ENCODE measurements around the gene TCERG1.

The TCERG1 gene

DNA sequence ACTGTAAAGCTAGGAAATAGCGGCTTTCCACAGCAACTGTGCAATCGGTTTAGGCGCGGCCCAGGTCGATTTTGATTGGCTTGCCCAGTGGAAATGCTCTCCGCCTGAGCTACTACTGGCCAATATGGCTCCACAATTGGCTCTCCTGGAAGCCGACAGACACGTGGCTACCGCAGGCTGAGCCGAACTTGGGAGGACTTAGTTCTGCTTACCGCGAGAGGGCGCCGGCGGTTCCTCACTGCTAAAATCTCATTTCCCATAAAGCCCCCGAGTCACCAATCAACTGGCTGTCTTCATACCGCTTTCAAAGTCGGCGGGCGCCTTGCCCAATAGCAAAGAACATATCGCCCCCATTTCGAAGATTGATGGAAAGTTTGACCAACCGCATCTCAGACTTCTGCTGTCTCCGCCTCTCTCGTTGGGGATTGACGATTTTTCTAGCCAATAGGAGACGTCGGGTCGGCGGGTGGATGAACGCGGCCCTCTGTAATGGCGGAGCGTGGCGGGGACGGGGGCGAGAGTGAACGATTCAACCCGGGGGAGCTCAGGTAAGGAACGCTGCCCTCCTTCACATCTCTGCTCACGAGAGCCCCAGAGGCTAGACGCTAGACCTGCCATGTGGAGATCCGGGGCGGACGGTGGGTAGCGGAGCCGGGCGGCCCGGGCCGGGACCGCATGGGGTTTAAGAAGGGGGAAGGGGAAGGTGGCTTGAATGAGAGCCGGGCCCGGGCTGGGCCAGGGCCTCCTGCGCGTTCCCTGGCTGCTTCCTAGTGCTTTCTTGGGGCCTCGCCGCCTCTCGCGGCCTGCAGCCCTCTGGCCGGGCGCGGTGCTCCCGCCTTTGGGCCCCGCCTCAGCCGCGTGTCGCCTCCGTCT lies at the start of gene TCERG1:
Gene TCERG1 (plus strand): TSS at position 473 of the 873 bp plus-strand sequence. CDS start 17 bp downstream, at position 490.
- in situ Hi-C loops (cut with MboI; ENCODE audit: low sequenced_read_pairs): no loop called here

- in situ Hi-C loops (cut with MboI; ENCODE audit: low sequenced_read_pairs): no loop called here
Observed at GRCh38 chr5:146398826-146399225, 48.3 kb upstream of the TCERG1 start.

DNA sequence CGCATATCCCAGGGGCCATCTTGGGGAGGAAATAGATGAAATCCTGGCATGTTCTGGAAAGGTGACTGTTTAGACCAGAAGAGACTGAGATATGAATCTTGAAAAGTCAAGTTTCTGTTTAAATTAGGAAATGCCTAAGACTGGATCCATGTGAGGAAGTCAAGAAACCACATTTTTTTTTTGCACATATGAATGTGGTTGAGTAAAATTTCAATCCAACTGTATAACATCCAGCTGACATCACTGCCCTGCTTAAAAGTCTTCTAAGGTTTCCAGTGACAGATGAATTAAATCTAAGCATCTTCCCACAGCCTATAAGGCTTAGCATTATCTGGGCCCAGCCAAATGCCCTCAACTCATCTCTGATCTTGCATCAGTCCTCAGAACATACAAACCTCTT lies 47.7 kb upstream of the TCERG1 start:
- in situ Hi-C loops (cut with MboI; ENCODE audit: low sequenced_read_pairs): no loop called here

DNA sequence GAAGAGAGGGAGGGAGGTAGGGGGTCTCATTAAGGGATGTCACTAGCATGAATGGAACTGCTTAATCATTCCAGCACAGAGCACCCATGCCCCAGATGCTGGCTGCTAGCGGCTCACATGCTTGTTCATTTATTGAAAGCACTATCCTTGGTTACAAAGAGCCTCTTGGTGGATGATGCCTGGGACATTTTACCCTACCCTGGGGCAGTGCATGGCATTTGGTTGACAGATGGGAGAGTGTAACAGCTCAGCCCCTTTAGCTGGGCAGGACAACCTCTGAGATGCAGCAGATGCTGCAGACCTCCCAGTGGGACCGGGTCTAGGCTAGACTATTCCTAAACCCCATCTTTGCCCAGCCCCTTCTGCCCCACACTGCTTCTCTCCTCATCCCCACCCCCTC lies 46.9 kb upstream of the TCERG1 start:
- in situ Hi-C loops (cut with MboI; ENCODE audit: low sequenced_read_pairs): no loop called here

DNA sequence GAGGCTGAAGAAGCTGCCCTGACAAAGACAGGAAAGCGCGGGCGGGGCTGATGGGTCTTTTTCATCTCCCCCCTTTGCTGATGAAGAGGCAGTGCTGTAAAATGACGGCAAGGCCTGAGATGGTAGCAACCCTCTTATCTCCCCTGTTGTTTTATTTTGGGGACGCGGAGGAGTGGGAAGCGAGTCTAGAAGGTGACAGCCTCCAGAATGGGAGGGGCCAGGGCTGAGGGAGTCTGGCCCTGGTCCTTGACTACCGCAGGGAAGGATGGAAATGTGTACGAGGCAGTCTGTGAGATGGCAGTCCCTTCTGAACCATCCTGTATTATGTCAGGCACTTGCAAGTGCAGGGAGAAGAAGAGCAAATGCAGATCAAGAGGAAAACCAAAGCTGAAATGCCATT lies 46.1 kb upstream of the TCERG1 start:
- in situ Hi-C loops (cut with MboI; ENCODE audit: low sequenced_read_pairs): no loop called here

DNA sequence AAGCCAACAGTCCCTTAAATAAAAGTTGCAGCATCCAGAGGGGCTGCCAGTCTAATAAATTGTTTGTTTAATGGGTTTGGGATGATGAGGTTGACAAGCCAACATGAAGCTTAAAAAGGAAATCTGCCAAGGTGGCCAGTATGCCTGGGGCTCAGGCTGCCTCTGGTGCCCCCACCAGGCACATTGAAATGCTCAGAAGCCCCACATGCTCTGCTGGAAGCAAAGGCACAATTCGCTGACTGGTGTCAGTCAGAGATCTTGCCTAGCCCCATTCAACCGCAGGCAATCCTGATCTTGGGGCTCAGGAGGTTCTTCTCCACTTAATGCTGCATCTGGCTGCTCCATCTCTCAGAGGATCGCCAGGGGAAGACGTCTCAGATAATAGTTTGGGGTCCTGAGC lies 44.2 kb upstream of the TCERG1 start:
- in situ Hi-C loops (cut with MboI; ENCODE audit: low sequenced_read_pairs): no loop called here

DNA sequence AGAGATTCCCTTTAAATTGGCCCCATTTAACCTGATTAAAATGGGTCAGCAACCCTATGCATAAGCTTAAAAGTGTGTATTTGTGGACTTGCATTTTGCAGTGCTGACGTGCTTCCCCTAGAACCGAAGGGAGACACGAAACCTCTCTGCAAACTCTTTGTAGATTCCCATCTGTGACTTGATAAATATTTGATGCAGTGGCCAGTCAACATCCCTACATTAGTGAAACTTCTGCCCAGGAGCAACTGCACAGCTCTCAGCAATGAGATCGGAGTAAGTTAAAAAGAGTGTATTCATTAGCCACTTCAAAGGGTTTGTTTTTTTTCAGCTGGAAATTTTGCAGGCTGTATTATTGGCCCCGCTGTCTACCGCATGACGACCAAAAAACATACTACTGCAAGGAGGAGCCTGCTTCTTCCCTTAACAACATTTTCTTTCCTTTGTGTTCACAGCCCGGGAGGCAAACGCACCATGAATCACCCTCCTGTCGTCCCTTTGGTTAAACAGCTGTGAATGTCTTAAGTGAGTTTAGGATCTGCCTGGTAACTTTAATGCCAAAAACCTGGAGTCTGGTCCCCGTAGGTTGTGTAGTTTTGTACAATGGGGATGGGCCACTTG lies 38.0 kb upstream of the TCERG1 start:
- in situ Hi-C loops (cut with MboI; ENCODE audit: low sequenced_read_pairs): no loop called here

GRCh38 chr5:146410272-146410671 lies 36.9 kb upstream of the TCERG1 start:
- in situ Hi-C loops (cut with MboI; ENCODE audit: low sequenced_read_pairs): no loop called here

- in situ Hi-C loops (cut with MboI; ENCODE audit: low sequenced_read_pairs): loop anchor here (10.0 kb wide), 1 partner anchor 125 kb away; no protein-coding TSS in a partner anchor
Observed at GRCh38 chr5:146419696-146420095, 27.4 kb upstream of the TCERG1 start.

DNA sequence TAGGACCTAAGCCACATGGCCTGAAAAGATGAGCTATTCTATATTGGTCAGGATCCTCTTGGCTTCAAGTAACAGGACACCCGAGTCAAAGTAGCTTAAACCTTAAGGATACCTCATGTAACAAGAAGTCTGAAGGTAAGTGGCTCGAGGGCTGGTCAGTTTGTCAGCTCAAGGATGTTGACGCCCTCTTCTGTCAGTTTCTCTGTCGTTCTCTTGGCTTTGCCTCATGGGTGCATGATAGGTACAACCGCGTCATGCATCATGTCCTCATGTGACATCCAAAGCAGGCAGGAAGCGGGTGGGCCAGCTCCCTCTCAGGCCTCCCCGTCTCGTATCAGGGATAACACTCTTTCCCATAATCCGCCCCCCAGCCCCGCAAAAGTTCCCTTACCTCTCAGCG lies 22.1 kb upstream of the TCERG1 start:
- in situ Hi-C loops (cut with MboI; ENCODE audit: low sequenced_read_pairs): loop anchor here (10.0 kb wide), 1 partner anchor 130 kb away; no protein-coding TSS in a partner anchor

DNA sequence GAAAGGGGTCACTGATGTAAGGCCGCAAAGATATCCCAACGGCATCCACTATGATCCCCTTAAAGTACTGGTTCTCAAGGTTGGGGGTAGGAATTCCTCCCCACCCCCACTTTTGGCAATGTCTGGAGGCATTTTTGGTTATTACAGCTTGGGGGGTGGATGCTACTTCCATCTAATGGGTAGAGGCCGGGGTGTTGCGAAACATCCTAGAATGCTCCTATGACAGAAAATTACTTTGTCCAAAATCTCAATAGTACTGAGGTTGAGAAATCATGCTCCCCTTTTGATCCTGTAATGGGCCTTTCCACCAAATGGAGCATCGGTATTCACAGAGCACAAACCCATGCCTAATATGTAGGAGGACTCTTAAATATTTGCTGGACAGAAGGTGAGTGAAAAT lies 20.8 kb upstream of the TCERG1 start:
- in situ Hi-C loops (cut with MboI; ENCODE audit: low sequenced_read_pairs): loop anchor here (10.0 kb wide), 1 partner anchor 132 kb away; no protein-coding TSS in a partner anchor

DNA sequence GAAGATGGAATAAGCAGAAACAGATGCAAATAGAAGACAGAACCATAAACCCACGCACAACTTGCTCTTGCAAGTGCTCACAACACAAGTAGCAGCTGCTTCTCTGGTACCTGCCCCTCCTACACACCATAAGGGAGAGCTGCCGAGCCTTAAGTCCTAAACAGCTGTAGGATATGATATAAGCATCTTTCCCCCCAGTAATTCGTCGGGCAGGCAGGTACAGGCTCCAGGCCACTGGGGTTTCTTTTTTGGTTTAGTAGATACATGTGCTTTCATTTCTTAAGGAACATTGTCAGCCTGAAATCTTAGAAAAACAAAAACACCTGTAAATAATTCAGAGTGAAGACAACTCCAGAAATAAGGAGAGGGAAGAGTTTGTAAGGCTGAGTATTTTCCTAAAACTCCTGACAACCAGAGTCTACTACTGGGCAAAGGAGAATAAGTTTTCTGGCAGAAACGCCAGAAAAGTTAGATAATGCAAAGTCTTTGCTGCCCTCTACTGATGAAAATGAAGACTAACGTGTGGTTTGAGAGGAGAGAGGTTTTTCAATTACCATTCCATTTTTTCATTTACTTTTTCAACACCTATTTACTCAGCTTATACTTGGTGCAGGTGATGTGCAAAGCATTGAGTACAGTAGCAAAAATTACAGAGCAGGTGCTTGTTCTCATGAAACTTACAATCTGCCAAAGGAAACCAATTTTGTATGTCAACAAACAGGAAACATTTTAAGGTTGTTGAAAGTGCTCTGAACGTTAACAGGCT lies 20.1 kb upstream of the TCERG1 start:
- in situ Hi-C loops (cut with MboI; ENCODE audit: low sequenced_read_pairs): loop anchor here (10.0 kb wide), 1 partner anchor 132 kb away; no protein-coding TSS in a partner anchor

DNA sequence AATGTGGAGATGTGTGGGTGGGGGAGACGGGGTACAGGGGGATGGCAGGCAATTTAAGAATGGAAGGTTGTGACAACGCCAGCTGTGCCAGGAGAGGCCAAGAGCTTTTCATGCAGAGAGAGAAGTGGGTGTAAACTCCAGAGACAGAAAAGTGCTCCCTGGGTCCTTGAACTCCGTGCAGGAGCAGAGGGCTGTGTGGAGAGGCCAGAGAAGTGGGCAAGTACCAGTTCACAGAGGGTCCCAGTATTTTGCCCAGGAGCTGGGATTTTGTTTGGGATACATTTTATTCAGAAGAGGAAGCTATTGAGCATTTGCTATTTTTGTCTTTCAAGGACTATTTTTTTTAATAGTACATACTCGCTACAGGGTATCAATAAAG lies 19.5 kb upstream of the TCERG1 start:
- in situ Hi-C loops (cut with MboI; ENCODE audit: low sequenced_read_pairs): loop anchor here (10.0 kb wide), 1 partner anchor 133 kb away; no protein-coding TSS in a partner anchor

DNA sequence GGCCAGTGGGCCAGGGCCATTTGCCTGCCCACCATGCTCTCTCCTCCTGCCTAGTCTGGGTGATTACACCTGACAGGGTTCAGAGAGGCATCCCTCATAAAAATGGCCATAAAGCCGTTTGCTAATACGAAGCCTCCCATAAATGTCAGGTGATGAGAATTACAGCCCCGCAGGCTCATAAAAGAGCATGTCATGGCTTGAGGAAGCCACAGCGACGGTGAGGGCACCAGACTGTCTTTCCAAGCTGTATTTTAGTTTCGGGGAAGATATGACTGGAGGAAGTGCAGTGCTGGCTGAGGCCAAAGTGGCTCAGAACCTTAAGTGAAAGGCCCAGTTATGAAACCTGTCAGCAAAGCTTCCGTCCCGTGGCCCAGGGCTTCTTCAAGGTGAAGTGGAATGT lies 18.5 kb upstream of the TCERG1 start:
- in situ Hi-C loops (cut with MboI; ENCODE audit: low sequenced_read_pairs): loop anchor here (10.0 kb wide), 1 partner anchor 134 kb away; no protein-coding TSS in a partner anchor

DNA sequence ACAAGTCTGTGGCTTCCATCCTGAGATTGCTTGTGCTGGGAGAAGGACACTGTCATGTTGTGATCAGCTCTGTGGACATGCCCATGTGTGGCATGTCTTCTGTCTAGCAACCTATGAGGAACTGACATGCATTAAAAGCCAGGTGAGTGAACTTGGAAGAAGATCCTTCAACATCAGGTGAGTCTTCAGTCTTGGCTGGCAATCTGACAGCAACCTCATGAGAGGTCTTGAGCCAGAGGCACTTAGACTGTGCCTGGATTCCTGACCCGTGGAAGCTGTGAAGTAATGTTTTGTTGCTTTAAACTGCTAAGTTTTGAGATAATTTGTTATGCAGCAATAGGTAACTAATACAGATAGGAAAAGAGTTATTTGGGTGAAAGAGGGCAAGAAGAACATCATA lies 6.8 kb upstream of the TCERG1 start:
- in situ Hi-C loops (cut with MboI; ENCODE audit: low sequenced_read_pairs): no loop called here

DNA sequence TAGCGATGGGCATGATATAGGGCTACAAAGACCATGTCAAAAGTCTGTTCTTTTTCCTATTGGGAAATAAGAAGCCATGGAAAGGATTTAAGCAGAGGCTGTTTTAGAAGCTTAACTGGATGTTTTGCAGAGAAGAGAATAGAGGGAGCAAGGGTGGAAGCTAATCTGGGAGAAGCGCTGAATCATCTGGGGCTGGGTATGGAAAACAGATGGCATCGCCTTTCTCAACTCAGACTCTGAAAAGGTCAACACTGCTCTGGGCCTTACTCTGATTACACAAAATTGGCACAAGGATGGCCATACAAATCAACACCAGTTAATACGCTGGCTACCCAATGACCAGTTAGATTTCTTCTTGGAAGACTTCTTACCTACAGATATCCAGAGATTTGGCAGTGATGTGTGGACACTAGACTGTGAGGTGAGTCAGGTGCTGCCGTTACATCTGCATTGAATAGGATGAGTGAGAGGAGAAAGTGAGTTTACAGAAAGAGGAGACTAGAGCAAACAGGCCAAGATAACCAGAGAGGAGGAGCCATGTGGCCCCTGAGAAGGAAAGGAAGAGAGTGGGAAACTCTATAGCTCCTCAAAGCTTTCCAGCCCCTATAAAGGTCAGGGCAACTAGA lies 6.2 kb upstream of the TCERG1 start:
- in situ Hi-C loops (cut with MboI; ENCODE audit: low sequenced_read_pairs): no loop called here

DNA sequence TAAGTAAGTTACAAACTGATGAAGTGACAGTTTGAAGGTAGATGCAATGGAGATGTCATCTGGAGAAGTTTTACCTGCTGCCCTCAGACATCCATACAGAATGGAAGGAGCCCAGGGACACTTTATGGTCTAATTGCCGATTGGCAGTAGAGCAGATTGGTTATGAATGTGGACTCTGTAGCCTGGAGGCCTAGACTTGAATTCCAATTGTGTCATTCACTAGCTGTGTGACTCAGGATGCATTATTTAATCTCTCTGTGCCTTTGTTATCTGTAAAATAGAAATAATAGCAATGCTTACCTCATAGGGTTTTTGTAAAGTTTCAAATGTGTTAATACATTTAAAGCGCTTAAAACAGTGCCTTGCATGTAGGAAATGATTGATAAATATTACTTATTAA lies 5.2 kb upstream of the TCERG1 start:
- in situ Hi-C loops (cut with MboI; ENCODE audit: low sequenced_read_pairs): no loop called here

DNA sequence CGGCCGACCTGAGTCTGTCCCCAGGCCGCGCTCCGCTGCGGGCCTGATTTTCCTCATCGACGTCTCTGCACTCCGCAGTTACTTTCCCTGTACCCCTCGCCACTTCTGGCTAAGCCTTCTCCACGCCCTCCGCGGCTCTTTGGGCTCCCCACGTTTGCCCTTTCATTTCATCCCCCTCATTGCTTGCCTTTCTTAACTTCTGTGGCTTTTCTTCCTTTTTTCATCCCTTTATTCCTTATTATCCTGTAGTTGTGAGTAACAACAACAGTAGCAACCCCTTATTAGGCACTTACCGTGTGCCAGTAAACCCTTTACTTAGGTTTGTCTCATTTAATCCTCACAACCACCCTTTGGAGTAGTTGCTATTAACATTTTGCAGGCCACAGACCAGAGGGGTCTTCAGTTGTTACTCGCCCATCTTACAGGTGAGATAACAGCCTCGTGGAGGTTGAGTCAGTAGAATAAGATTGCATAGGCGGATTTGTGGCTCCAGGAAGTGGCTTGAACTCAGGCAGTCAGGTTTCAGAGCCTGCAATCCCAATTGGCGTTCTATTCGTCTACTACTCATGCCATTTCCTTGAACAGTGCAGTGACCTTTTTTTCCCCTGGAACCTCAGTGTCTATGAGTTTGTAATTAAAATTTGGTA lies 724 bp downstream of the TCERG1 start:
- in situ Hi-C loops (cut with MboI; ENCODE audit: low sequenced_read_pairs): no loop called here

DNA sequence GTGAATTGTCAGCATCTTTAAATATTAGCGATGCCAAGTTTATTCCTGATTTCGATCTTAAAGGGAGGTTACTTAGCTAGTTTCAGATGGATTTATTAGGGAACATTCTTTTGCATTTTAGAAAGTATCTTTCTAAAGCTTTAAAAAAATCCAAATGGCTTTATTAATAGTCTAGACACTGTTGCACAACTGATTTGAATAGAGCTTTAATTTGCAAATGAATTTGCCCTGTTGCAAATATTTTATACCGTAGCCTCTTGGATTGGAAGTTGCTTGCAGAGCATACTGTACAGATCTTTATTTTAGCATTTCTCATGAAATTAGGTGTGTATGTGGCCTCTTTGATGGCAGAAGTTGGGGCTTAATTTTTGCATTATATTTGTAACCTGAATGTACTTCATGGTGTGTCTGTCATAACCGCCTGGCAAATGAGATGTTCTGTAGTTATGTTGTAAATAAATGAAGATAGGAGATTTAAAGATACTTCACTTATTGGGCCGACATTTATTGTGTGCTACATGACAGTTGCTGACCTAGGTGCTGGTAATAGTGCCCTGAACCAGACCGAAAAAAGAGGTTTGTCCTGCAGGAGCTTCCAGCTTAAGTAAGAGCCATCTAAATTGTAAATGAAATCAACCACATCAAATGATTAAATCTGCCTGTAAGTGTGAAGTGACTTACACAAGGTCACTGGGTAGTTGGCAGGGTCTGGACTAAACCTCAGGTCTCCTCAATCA lies 1.8 kb downstream of the TCERG1 start:
- in situ Hi-C loops (cut with MboI; ENCODE audit: low sequenced_read_pairs): no loop called here

DNA sequence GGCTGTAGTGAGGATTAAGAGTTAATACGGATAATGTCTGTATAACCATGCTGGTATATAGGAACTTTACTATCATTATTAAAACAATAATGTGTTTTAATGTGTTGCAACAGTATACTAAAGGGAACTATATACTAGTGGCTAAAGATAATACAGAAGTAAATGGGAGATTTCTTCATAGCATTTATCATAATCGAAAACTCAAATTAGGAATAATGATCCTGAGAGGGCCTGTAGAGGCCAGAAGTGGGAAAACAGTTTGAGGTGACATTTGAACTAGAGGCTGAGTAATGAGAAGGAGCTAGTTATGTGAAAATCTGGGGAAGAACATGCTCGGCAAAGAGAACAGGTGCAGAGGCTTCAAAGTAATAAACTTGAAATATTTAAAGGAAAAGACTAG lies 2.9 kb downstream of the TCERG1 start:
- in situ Hi-C loops (cut with MboI; ENCODE audit: low sequenced_read_pairs): no loop called here
